Measurements from ENCODE around the gene ADAR. TPM values are rescaled to one million over a fixed set of nuclear protein-coding genes. Genes with fewer than 3 reads are reported as not detected.

ADAR gene
- total RNA-seq, 1 experiment from 2014 or later: 221 TPM

DNA sequence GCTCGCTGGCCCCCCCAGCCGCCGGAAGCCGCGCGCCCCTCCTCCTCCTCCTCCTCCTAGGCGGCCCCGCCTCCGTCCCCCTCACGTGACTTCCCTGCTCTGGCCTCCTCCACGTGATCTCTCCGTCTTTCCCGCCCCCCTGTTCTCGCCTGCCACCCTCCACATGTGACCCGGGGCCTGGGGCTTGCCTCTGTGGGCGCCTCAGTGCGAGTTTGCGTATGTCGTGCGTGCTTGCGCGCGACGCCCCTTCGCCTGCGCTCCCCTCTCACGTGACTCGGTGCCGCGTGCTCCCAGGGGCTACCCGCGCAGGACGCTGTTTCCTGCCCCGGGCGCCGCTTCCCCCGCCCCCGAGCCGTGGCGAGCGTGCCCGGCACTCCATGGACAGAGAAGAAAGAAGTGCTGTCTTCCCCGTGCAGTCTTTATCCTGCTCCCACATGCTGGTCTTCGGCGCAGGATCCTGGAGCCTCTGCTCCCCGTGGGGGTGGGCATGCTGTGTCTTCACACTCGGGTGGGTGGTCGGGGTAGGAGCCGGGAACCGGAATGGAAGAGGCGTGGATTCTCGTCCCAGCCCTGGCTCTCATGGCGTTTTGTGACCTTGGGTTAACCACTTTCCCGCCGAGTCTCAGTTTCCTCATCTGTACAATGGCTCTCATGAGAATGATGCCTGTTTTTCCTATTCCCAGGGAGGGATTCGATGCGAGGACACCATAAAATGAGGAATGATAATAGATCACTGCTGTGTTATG lies 49.1 kb downstream of the ADAR start:
- ChIA-PET CTCF (interaction anchor here (0.8 to 2.2 kb wide), 43 partner anchors 9 to 608 kb away, joined by 3 to 26 read pairs (median 4); partner anchors contain the start of genes CHRNB2, KCNN3, PBXIP1 and PMVK), POLR2A (interaction anchor here (1.0 kb wide), 1 partner anchor 9 kb away, joined by 8 read pairs; the partner anchor contains the start of gene CHRNB2)
- Mint-ChIP-seq H3K9me3 (no peaks in the 10 kb centered on the region), H3K27ac (peak overlapping the region; percentile 87), H3K27me3 (ENCODE audit: low read depth) (no peaks in the 10 kb centered on the region), H3K36me3 (peaks cover 24% of the 10 kb centered on the region), H3K4me1 (peaks cover 28% of the 10 kb centered on the region), H3K4me3 (peak overlapping the region; percentile 67)
- ATAC-seq (peak; percentile 70), DNase-seq (ENCODE audit: low spot score) (peak; percentile 95)
- TF ChIP-seq, protein P1, sequence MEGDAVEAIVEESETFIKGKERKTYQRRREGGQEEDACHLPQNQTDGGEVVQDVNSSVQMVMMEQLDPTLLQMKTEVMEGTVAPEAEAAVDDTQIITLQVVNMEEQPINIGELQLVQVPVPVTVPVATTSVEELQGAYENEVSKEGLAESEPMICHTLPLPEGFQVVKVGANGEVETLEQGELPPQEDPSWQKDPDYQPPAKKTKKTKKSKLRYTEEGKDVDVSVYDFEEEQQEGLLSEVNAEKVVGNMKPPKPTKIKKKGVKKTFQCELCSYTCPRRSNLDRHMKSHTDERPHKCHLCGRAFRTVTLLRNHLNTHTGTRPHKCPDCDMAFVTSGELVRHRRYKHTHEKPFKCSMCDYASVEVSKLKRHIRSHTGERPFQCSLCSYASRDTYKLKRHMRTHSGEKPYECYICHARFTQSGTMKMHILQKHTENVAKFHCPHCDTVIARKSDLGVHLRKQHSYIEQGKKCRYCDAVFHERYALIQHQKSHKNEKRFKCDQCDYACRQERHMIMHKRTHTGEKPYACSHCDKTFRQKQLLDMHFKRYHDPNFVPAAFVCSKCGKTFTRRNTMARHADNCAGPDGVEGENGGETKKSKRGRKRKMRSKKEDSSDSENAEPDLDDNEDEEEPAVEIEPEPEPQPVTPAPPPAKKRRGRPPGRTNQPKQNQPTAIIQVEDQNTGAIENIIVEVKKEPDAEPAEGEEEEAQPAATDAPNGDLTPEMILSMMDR (IDR thresholded peaks at IDR 0.05): no peak
- TF ChIP-seq ZNF232 (CRISPR knock-in tag; IDR thresholded peaks at IDR 0.05) (peak; percentile 99), SOX15 (CRISPR knock-in tag; IDR thresholded peaks at IDR 0.05) (no peak), ATF1 (CRISPR knock-in tag; IDR thresholded peaks at IDR 0.05) (peak; percentile 95), MYBL2 (CRISPR knock-in tag; IDR thresholded peaks at IDR 0.05) (no peak; the same call in none of the 2 replicates), RELA (CRISPR knock-in tag; IDR thresholded peaks at IDR 0.05; ENCODE audit: borderline replicate concordance) (peak; percentile 93), GRHL2 (CRISPR knock-in tag; IDR thresholded peaks at IDR 0.05; ENCODE audit: insufficient replicate concordance, severe bottlenecking) (no peak), SP1 (CRISPR knock-in tag; conservative IDR thresholded peaks at IDR 0.05) (peak; percentile 99), TEAD1 (CRISPR knock-in tag; IDR thresholded peaks at IDR 0.05) (peak; percentile 98), NFYB (CRISPR knock-in tag; conservative IDR thresholded peaks at IDR 0.05; ENCODE audit: low read depth) (peak; percentile 43), OVOL2 (CRISPR knock-in tag; IDR thresholded peaks at IDR 0.05; ENCODE audit: borderline replicate concordance) (no peak), NR1H2 (CRISPR knock-in tag; IDR thresholded peaks at IDR 0.05) (peak; percentile 93; the same call in 1 of the 2 replicates), NR2C2 (CRISPR knock-in tag; IDR thresholded peaks at IDR 0.05) (peak; percentile 81), TEAD4 (CRISPR knock-in tag; IDR thresholded peaks at IDR 0.05) (peak; percentile 87), GABPB1 (CRISPR knock-in tag; IDR thresholded peaks at IDR 0.05) (peak; percentile 94), ZNF671 (CRISPR knock-in tag; IDR thresholded peaks at IDR 0.05) (no peak), ZNF138 (CRISPR knock-in tag; conservative IDR thresholded peaks at IDR 0.05) (peak; percentile 96)
- TF ChIP-seq, protein P2, sequence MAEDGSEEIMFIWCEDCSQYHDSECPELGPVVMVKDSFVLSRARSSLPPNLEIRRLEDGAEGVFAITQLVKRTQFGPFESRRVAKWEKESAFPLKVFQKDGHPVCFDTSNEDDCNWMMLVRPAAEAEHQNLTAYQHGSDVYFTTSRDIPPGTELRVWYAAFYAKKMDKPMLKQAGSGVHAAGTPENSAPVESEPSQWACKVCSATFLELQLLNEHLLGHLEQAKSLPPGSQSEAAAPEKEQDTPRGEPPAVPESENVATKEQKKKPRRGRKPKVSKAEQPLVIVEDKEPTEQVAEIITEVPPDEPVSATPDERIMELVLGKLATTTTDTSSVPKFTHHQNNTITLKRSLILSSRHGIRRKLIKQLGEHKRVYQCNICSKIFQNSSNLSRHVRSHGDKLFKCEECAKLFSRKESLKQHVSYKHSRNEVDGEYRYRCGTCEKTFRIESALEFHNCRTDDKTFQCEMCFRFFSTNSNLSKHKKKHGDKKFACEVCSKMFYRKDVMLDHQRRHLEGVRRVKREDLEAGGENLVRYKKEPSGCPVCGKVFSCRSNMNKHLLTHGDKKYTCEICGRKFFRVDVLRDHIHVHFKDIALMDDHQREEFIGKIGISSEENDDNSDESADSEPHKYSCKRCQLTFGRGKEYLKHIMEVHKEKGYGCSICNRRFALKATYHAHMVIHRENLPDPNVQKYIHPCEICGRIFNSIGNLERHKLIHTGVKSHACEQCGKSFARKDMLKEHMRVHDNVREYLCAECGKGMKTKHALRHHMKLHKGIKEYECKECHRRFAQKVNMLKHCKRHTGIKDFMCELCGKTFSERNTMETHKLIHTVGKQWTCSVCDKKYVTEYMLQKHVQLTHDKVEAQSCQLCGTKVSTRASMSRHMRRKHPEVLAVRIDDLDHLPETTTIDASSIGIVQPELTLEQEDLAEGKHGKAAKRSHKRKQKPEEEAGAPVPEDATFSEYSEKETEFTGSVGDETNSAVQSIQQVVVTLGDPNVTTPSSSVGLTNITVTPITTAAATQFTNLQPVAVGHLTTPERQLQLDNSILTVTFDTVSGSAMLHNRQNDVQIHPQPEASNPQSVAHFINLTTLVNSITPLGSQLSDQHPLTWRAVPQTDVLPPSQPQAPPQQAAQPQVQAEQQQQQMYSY (CRISPR knock-in tag; IDR thresholded peaks at IDR 0.05): peak; percentile 74
- TF ChIP-seq, protein P3, sequence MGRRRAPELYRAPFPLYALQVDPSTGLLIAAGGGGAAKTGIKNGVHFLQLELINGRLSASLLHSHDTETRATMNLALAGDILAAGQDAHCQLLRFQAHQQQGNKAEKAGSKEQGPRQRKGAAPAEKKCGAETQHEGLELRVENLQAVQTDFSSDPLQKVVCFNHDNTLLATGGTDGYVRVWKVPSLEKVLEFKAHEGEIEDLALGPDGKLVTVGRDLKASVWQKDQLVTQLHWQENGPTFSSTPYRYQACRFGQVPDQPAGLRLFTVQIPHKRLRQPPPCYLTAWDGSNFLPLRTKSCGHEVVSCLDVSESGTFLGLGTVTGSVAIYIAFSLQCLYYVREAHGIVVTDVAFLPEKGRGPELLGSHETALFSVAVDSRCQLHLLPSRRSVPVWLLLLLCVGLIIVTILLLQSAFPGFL (CRISPR knock-in tag; IDR thresholded peaks at IDR 0.05; ENCODE audit: borderline replicate concordance): peak; percentile 97
- TF ChIP-seq, protein P4, sequence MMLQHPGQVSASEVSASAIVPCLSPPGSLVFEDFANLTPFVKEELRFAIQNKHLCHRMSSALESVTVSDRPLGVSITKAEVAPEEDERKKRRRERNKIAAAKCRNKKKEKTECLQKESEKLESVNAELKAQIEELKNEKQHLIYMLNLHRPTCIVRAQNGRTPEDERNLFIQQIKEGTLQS (CRISPR knock-in tag; conservative IDR thresholded peaks at IDR 0.05): peak; percentile 78; the same call in 1 of the 2 replicates
- TF ChIP-seq, protein P5, sequence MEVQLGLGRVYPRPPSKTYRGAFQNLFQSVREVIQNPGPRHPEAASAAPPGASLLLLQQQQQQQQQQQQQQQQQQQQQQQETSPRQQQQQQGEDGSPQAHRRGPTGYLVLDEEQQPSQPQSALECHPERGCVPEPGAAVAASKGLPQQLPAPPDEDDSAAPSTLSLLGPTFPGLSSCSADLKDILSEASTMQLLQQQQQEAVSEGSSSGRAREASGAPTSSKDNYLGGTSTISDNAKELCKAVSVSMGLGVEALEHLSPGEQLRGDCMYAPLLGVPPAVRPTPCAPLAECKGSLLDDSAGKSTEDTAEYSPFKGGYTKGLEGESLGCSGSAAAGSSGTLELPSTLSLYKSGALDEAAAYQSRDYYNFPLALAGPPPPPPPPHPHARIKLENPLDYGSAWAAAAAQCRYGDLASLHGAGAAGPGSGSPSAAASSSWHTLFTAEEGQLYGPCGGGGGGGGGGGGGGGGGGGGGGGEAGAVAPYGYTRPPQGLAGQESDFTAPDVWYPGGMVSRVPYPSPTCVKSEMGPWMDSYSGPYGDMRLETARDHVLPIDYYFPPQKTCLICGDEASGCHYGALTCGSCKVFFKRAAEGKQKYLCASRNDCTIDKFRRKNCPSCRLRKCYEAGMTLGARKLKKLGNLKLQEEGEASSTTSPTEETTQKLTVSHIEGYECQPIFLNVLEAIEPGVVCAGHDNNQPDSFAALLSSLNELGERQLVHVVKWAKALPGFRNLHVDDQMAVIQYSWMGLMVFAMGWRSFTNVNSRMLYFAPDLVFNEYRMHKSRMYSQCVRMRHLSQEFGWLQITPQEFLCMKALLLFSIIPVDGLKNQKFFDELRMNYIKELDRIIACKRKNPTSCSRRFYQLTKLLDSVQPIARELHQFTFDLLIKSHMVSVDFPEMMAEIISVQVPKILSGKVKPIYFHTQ (CRISPR knock-in tag; IDR thresholded peaks at IDR 0.05): no peak
- TF ChIP-seq, protein P6, sequence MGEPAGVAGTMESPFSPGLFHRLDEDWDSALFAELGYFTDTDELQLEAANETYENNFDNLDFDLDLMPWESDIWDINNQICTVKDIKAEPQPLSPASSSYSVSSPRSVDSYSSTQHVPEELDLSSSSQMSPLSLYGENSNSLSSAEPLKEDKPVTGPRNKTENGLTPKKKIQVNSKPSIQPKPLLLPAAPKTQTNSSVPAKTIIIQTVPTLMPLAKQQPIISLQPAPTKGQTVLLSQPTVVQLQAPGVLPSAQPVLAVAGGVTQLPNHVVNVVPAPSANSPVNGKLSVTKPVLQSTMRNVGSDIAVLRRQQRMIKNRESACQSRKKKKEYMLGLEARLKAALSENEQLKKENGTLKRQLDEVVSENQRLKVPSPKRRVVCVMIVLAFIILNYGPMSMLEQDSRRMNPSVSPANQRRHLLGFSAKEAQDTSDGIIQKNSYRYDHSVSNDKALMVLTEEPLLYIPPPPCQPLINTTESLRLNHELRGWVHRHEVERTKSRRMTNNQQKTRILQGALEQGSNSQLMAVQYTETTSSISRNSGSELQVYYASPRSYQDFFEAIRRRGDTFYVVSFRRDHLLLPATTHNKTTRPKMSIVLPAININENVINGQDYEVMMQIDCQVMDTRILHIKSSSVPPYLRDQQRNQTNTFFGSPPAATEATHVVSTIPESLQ (CRISPR knock-in tag; IDR thresholded peaks at IDR 0.05): 0 out of 2 replicates have a peak, but pooled peaks have one; percentile 36
- TF ChIP-seq, protein P7, sequence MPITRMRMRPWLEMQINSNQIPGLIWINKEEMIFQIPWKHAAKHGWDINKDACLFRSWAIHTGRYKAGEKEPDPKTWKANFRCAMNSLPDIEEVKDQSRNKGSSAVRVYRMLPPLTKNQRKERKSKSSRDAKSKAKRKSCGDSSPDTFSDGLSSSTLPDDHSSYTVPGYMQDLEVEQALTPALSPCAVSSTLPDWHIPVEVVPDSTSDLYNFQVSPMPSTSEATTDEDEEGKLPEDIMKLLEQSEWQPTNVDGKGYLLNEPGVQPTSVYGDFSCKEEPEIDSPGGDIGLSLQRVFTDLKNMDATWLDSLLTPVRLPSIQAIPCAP (CRISPR knock-in tag; IDR thresholded peaks at IDR 0.05): peak; percentile 98
- TF ChIP-seq, protein P8, sequence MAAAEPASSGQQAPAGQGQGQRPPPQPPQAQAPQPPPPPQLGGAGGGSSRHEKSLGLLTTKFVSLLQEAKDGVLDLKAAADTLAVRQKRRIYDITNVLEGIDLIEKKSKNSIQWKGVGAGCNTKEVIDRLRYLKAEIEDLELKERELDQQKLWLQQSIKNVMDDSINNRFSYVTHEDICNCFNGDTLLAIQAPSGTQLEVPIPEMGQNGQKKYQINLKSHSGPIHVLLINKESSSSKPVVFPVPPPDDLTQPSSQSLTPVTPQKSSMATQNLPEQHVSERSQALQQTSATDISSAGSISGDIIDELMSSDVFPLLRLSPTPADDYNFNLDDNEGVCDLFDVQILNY (CRISPR knock-in tag; IDR thresholded peaks at IDR 0.05): peak; percentile 99

Measured in WTC11 (cell line).